ENCODE data around the gene CCR6.

DNA sequence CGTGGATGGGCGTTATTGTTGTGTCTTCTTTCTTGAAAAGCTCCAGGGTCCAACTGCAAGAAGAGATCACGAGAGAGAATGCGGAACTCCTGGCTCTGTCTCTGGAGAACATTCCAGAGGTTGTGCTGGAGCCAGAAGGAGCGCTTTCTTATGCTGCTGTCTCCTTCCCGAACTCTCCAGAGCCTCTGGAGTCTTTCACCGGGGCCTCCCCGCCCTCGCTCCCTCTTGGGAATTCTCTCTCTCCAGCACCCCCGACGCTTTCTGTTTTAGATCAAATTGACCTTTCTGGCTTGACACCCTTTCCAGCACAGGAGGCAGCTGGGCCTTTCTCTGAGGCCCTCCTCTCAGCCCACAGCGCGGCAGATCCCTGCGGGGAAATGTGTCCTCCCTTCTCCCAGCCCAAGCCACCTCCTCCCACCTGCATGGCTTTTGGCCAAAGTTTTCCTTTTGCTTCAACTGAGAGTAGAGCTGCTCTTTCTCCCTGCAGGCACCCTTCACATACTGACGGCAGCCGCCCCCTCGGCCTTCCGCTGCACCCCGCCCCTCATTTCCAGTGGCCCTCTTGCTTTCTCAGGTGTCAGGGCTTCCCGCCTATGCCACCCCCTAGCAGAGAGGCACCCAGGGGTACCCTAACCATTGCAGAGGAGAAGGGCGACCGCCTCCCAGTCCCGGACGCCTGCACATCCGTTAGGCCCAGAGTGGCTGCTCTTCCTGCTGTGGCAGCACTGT, 6.6 kb upstream of the CCR6 start:
- TF ChIP-seq POLR2A (IDR thresholded peaks at IDR 0.05; ENCODE audit: low read depth, low read length) (no peak), POLR2AphosphoS5 (IDR thresholded peaks at IDR 0.05; ENCODE audit: low read depth, low read length) (no peak)
